GM12878 (cell line): ENCODE data around the gene NGDN. TPM values are rescaled to one million over a fixed set of nuclear protein-coding genes. Genes with fewer than 3 reads are reported as not detected.

Experiments used
- CREB1 ChIP-seq: IDR thresholded peaks from 2 replicates; pipeline ENCODE4 v1.6.1; 2012; ENCODE audit warnings: low read depth, mild to moderate bottlenecking, inconsistent platforms
- GATAD2B ChIP-seq: fragments of 450-650 bp; conservative IDR thresholded peaks from 2 replicates; pipeline ENCODE4 v1.6.1; 2017; ENCODE audit warnings: low read depth, mild to moderate bottlenecking, moderate library complexity
- KAT2A ChIP-seq: conservative IDR thresholded peaks from 2 replicates; pipeline ENCODE4 v1.6.1; 2011; ENCODE audit warnings: low read depth, low read length; ENCODE audit not compliant: control insufficient read depth
- NFYA ChIP-seq: IDR thresholded peaks from 2 replicates; pipeline ENCODE4 v1.6.1; 2011; ENCODE audit warnings: low read depth, mild to moderate bottlenecking, low read length, improper control_type of control experiment, borderline replicate concordance
- RFX5 ChIP-seq: IDR thresholded peaks from 2 replicates; pipeline ENCODE4 v1.6.1; 2011; ENCODE audit warnings: low read depth, low read length, improper control_type of control experiment
- SRF ChIP-seq, 2 experiments: IDR thresholded peaks; 2 replicates each; pipeline ENCODE4 v1.6.1; 2011; ENCODE audit warnings: low read depth in 2 of 2, low read length in 2 of 2, mild to moderate bottlenecking in 1 of 2, moderate library complexity in 1 of 2
- SUZ12 ChIP-seq: fragments of 200-600 bp; sonication (generic); IDR thresholded peaks from one replicate; pipeline ENCODE4 v1.6.1; 2018; ENCODE audit warnings: antibody characterized with exemption, mild to moderate bottlenecking; ENCODE audit not compliant: unreplicated experiment
- polyA plus RNA-seq, 11 experiments: library from polyadenylated mRNA; depleted of rRNA in 4 of 11; unstranded in 6 of 11; stranded (reverse) in 5 of 11; fragments of >200 nt; fragmentation: Nextera tagmentation in 4 of 11; fragmentation: Illumina TruSeq in 1 of 11; extraction: Ambion mirVana in 4 of 11; extraction: Trizol in 1 of 11; gene quantifications; 1 replicate in 1 of 11; 2 replicates in 10 of 11; pipeline versions ENCODE4 v1.2.1 to v1.2.3, GENCODE V29; 2011 to 2016; ENCODE audit warnings: inconsistent platforms in 2 of 11, missing spikeins in 2 of 11, low read depth in 1 of 11
- total RNA-seq, 4 experiments: library from RNA; depleted of rRNA in 3 of 4; stranded (reverse); fragments of >200 nt in 3 of 4; fragmentation: Illumina TruSeq in 1 of 4; extraction: Trizol in 1 of 4; gene quantifications; 2 replicates each; pipeline versions ENCODE4 v1.2.1 to v1.2.3, GENCODE V29; 2013 to 2021
- TF ChIP-seq, protein P1 (sequence below): fragments of 450-650 bp; conservative IDR thresholded peaks from 2 replicates; pipeline ENCODE4 v1.6.1; 2017; ENCODE audit warnings: mild to moderate bottlenecking, moderate library complexity
- TF ChIP-seq, protein P2 (sequence below): fragments of 450-650 bp; IDR thresholded peaks from 2 replicates; pipeline ENCODE4 v1.6.1; 2014; ENCODE audit warnings: mild to moderate bottlenecking
- TF ChIP-seq, protein P3 (sequence below): IDR thresholded peaks from 2 replicates; pipeline ENCODE4 v1.6.1; 2011; ENCODE audit warnings: borderline replicate concordance, low read depth, mild to moderate bottlenecking, moderate library complexity, mixed read lengths, low read length; ENCODE audit not compliant: insufficient read depth; ENCODE audit errors: extremely low read length

NGDN gene
- total and polyA plus RNA-seq, 10 of the 15 experiments (the other 5 are each of a cell fraction or from before 2014, with no cell fraction given), result 40.4 to 163 (median 71.4) TPM

DNA sequence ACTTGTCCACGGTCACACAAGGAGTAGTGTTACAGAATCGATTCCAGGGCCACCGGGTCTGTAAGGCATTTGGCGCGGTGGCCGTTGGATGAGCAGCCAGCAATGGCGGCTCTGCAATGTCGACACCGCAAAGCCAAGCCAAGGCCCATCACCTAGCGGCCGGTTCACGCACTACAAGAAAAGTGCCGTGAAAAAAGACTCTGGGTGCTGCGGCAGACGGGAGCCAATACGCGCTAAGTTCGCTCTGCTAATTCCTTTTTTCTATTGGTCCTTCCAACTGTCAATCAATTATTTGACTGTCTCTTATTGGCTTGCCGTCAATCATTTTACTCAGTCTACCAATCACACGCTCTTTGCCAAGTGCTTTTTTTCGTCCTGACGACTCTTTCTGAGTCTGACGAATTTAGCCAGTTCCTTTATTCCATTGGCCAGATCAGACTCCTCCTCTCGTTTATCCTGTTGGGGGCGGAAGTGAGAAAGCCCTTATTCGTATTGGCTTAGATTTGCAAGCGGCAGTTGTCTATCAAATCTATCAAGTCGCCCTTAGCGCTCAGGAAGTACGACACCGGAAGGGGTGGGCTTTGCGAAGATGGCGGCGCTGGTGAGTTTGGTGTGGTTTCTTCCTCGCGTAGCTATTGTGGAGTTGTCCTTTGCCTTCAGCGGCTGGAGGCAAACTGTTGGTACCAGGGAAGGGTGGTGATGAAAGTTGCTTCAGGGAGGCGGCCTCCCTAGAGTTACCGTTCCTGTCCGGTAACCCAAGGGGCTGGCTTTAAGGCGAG is at the start of gene NGDN (continued):
- TF ChIP-seq, protein P1, sequence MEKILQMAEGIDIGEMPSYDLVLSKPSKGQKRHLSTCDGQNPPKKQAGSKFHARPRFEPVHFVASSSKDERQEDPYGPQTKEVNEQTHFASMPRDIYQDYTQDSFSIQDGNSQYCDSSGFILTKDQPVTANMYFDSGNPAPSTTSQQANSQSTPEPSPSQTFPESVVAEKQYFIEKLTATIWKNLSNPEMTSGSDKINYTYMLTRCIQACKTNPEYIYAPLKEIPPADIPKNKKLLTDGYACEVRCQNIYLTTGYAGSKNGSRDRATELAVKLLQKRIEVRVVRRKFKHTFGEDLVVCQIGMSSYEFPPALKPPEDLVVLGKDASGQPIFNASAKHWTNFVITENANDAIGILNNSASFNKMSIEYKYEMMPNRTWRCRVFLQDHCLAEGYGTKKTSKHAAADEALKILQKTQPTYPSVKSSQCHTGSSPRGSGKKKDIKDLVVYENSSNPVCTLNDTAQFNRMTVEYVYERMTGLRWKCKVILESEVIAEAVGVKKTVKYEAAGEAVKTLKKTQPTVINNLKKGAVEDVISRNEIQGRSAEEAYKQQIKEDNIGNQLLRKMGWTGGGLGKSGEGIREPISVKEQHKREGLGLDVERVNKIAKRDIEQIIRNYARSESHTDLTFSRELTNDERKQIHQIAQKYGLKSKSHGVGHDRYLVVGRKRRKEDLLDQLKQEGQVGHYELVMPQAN, result peak; percentile 43; the same call in 1 of the 2 replicates
- TF ChIP-seq CREB1, result peak; percentile 96
- TF ChIP-seq SRF (IDR thresholded peaks at IDR 0.05; ENCODE audit: low read depth in 2 of 2, low read length in 2 of 2), result peak in 1 of 2 experiments; percentile 88; a peak in 2 of 4 replicates
- TF ChIP-seq RFX5, result peak; percentile 95
- TF ChIP-seq SUZ12, result no peak
- TF ChIP-seq GATAD2B, result no peak
- TF ChIP-seq, protein P2, sequence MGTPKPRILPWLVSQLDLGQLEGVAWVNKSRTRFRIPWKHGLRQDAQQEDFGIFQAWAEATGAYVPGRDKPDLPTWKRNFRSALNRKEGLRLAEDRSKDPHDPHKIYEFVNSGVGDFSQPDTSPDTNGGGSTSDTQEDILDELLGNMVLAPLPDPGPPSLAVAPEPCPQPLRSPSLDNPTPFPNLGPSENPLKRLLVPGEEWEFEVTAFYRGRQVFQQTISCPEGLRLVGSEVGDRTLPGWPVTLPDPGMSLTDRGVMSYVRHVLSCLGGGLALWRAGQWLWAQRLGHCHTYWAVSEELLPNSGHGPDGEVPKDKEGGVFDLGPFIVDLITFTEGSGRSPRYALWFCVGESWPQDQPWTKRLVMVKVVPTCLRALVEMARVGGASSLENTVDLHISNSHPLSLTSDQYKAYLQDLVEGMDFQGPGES, result peak; percentile 96
- TF ChIP-seq, protein P3, sequence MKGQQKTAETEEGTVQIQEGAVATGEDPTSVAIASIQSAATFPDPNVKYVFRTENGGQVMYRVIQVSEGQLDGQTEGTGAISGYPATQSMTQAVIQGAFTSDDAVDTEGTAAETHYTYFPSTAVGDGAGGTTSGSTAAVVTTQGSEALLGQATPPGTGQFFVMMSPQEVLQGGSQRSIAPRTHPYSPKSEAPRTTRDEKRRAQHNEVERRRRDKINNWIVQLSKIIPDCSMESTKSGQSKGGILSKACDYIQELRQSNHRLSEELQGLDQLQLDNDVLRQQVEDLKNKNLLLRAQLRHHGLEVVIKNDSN, result no peak
- TF ChIP-seq KAT2A, result no peak
- peak; percentile 84; the same call in 1 of the 2 replicates for TF ChIP-seq NFYA
